Hepatocyte (in vitro differentiated cells): ENCODE results near the gene FMN1. TPM values are rescaled to one million over a fixed set of nuclear protein-coding genes. Genes with fewer than 3 reads are reported as not detected.

Experiments
- DNase-seq: peaks from one replicate; pipeline ENCODE4 v3.0.0-alpha.2; 2016; ENCODE audit warnings: low spot score
- H2AFZ ChIP-seq: fragments of 200-600 bp; sonication (generic); 2 replicates; pipeline ENCODE4 v1.6.0; 2016; ENCODE audit warnings: antibody characterized with exemption, mild to moderate bottlenecking
- H3K27ac ChIP-seq: fragments of 200-600 bp; sonication (generic); 2 replicates; pipeline ENCODE4 v1.5.1; 2016; ENCODE audit warnings: mild to moderate bottlenecking
- H3K27me3 ChIP-seq: fragments of 200-600 bp; sonication (generic); 2 replicates; pipeline ENCODE4 v1.6.1; 2016
- H3K36me3 ChIP-seq: fragments of 200-600 bp; sonication (generic); replicated peaks from 2 replicates; pipeline ENCODE4 v1.5.1; 2016; ENCODE audit warnings: low read depth; ENCODE audit not compliant: insufficient read depth
- H3K4me1 ChIP-seq: fragments of 200-600 bp; sonication (generic); 2 replicates; pipeline ENCODE4 v1.5.1; 2016; ENCODE audit warnings: mild to moderate bottlenecking, moderate library complexity; ENCODE audit not compliant: insufficient read depth
- H3K4me2 ChIP-seq: fragments of 200-600 bp; sonication (generic); 2 replicates; pipeline ENCODE4 v1.6.0; 2016
- H3K4me3 ChIP-seq: fragments of 200-600 bp; sonication (generic); 2 replicates; pipeline ENCODE4 v1.5.1; 2016; ENCODE audit warnings: mild to moderate bottlenecking
- H3K79me2 ChIP-seq: fragments of 200-600 bp; sonication (generic); 2 replicates; pipeline ENCODE4 v1.6.0; 2017; ENCODE audit warnings: mild to moderate bottlenecking
- H3K9me2 ChIP-seq: fragments of 200-600 bp; sonication (generic); replicated peaks from 2 replicates; pipeline ENCODE4 v1.6.0; 2017; ENCODE audit warnings: mild to moderate bottlenecking; ENCODE audit not compliant: insufficient read depth
- H3K9me3 ChIP-seq: fragments of 200-600 bp; sonication (generic); 2 replicates; pipeline ENCODE4 v1.5.1; 2016; ENCODE audit warnings: low read depth, mild to moderate bottlenecking
- H4K20me1 ChIP-seq: fragments of 200-600 bp; sonication (generic); 2 replicates; pipeline ENCODE4 v1.6.0; 2016; ENCODE audit warnings: mild to moderate bottlenecking; ENCODE audit not compliant: insufficient read depth, poor library complexity, severe bottlenecking
- EZH2 ChIP-seq: fragments of 200-600 bp; sonication (generic); IDR thresholded peaks from 2 replicates; pipeline ENCODE4 v1.6.1; 2016; ENCODE audit warnings: antibody characterized with exemption, mild to moderate bottlenecking, borderline replicate concordance
- EZH2phosphoT487 ChIP-seq: fragments of 200-600 bp; sonication (generic); IDR thresholded peaks from one replicate; pipeline ENCODE4 v1.6.1; 2018; ENCODE audit warnings: antibody characterized with exemption, mild to moderate bottlenecking, low read depth, moderate library complexity; ENCODE audit not compliant: unreplicated experiment, severe bottlenecking
- WGBS: methylation state at CpG from one replicate; pipeline ENCODE4 v1.1.6; 2016; ENCODE audit warnings: low lambda C conversion rate; ENCODE audit errors: missing lambda C conversion rate; 5-methylcytosine and 5-hydroxymethylcytosine counted together
- polyA plus RNA-seq: library from polyadenylated mRNA; unstranded; fragments of >200 nt; fragmentation: Nextera tagmentation; extraction: Ambion mirVana; gene quantifications from 2 replicates; pipeline ENCODE4 v1.2.1, GENCODE V29; 2016
- total RNA-seq: library from RNA; depleted of rRNA; stranded (reverse); fragments of >200 nt; gene quantifications from 2 replicates; pipeline ENCODE4 v1.2.3, GENCODE V29; 2014
- TF ChIP-seq, protein P1 (sequence below): fragments of 200-600 bp; sonication (generic); IDR thresholded peaks from 2 replicates; pipeline ENCODE4 v1.5.1; 2016; ENCODE audit warnings: antibody characterized with exemption, mild to moderate bottlenecking; ENCODE audit not compliant: poor library complexity

The FMN1 gene
- total and polyA plus RNA-seq, 2 experiments from 2014 or later, result 0.07 to 0.70 TPM

DNA sequence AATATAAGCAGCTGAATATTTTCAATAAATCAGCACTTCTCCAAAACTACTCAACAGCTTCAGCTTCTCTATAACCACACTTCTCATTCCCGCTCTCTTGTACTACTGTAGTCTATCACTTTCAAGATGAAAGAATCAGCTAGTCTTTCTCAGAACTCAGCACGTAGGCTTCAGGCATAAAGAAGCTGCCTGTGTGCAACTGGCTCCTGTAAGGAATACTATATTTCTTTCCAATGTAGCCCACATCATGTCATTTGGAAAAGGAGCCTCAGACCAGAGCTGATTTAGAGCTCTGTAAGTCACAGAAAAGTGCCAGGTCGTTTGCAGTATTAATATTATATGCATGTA lies 62.3 kb downstream of the FMN1 start:
- no peak for TF ChIP-seq EZH2phosphoT487
- TF ChIP-seq EZH2, result no peak
- TF ChIP-seq, protein P1, sequence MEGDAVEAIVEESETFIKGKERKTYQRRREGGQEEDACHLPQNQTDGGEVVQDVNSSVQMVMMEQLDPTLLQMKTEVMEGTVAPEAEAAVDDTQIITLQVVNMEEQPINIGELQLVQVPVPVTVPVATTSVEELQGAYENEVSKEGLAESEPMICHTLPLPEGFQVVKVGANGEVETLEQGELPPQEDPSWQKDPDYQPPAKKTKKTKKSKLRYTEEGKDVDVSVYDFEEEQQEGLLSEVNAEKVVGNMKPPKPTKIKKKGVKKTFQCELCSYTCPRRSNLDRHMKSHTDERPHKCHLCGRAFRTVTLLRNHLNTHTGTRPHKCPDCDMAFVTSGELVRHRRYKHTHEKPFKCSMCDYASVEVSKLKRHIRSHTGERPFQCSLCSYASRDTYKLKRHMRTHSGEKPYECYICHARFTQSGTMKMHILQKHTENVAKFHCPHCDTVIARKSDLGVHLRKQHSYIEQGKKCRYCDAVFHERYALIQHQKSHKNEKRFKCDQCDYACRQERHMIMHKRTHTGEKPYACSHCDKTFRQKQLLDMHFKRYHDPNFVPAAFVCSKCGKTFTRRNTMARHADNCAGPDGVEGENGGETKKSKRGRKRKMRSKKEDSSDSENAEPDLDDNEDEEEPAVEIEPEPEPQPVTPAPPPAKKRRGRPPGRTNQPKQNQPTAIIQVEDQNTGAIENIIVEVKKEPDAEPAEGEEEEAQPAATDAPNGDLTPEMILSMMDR, result no peak
- Histone ChIP-seq H3K9me2 (no peaks in the 10 kb centered on the region), H4K20me1 (no peaks in the 10 kb centered on the region), H3K36me3 (no peaks in the 10 kb centered on the region), H2AFZ (no peak overlapping the region), H3K9me3 (no peaks in the 10 kb centered on the region), H3K27ac (no peak overlapping the region), H3K79me2 (no peaks in the 10 kb centered on the region), H3K27me3 (peaks cover 9% of the 10 kb centered on the region), H3K4me3 (no peak overlapping the region), H3K4me2 (no peak overlapping the region), H3K4me1 (no peaks in the 10 kb centered on the region)
- no peak for DNase-seq
- WGBS, result 70% methylated on average over 3 of the region's 3 CpGs

DNA sequence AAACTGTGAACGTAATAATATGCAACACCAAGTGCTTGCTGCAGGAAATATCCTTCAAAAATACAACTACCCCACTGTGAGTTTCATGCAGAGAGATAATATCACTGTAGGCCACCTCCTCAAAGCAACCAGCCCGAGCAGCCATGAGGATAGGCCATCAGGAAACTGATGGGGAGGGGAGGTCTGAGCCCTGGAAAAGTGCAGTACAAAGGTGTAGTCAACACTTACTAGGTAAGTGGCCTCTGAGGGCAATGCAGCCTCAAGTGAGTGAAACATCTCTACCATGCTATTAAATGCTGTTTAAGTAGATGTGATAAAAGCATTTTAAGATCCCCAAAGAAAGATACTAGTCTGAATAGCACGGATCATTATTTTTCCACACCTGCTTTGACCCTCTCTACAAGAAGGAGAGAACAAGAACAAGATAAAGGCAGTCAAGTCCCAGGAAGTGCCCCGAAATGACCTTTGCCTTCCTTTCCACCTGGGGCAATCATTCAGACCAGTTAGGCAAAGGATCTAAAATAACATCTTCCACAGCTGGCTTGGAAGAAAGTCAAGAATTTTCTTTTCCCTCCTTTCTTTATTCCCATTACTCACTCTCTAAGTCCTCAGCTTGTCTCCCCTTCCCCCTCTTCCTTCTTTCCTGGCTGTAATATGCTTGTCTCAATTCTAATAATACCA lies 62.8 kb downstream of the FMN1 start:
- H3K79me2 ChIP-seq, result no peaks in the 10 kb centered on the region
- no peak overlapping the region for H3K4me2 ChIP-seq
- no peaks in the 10 kb centered on the region for H3K9me3 ChIP-seq

DNA sequence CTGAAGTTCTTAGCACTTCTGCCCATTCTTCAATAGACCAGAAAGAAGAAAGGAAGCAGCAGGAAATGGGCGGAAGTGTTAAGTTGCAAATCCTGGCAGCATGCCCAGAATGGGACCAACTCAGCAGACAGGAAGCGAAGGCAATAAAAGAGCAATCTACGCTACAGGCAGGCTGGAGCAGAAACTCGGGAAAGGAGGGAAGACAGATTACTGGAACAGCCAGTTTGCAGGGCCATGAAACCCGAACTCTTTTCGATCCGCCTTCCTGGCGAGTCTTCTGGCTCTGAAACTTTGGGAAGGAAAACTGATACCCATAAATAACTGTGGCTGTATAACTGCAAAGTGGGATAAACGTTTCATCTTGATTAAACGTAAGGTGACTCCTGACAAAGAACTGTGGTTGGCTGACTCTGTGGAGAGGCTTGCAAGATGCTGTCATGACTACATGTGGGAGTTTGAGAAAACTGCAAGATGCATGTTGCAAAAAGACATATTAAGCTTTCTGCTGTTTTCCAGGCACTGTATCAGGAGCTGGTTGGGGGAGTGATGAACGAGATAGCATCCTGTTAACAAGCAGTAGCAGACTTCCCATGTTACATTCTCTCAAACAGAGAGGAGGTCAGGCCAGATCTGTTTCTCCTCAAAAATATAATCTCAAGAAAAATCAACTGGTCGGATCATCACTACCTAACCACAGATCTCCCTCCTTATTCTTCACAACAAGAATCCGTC lies 67.8 kb downstream of the FMN1 start:
- Histone ChIP-seq H3K36me3 (no peaks in the 10 kb centered on the region), H3K27ac (peak overlapping the region; percentile 20), H3K4me1 (no peaks in the 10 kb centered on the region), H3K79me2 (no peaks in the 10 kb centered on the region), H2AFZ (no peak overlapping the region), H3K4me2 (peak overlapping the region; percentile 1), H3K27me3 (peaks cover 25% of the 10 kb centered on the region), H3K4me3 (no peak overlapping the region), H3K9me3 (no peaks in the 10 kb centered on the region), H3K9me2 (no peaks in the 10 kb centered on the region), H4K20me1 (no peaks in the 10 kb centered on the region)
- 25% methylated on average over 13 of the region's 13 CpGs for WGBS
- TF ChIP-seq, protein P1, result no peak
- TF ChIP-seq EZH2, result no peak
- TF ChIP-seq EZH2phosphoT487, result no peak
- peak; percentile 89 for DNase-seq

More for the DNA sequence above, 62.8 kb downstream of the FMN1 start:
- TF ChIP-seq EZH2, result no peak
- TF ChIP-seq EZH2phosphoT487, result no peak
- TF ChIP-seq, protein P1, result no peak
- peaks cover 8% of the 10 kb centered on the region for H3K27me3 ChIP-seq
- H3K4me3 ChIP-seq, result no peak overlapping the region
- H3K4me1 ChIP-seq, result no peaks in the 10 kb centered on the region
- no peak overlapping the region for H3K27ac ChIP-seq
- no peaks in the 10 kb centered on the region for H3K36me3 ChIP-seq
- no peaks in the 10 kb centered on the region for H3K9me2 ChIP-seq
- DNase-seq, result no peak
- H4K20me1 ChIP-seq, result no peaks in the 10 kb centered on the region
- WGBS, result 69% methylated on average over 4 of the region's 4 CpGs
- H2AFZ ChIP-seq, result no peak overlapping the region
